HEK293 (cell line): ENCODE measurements around the gene AK3.

Source experiments
- CTCF ChIA-PET: fragments of 350-600 bp; formaldehyde crosslinking; extraction: SDS; loops from one replicate; lab custom pipeline; 2021; ENCODE audit warnings: antibody characterized with exemption; lab: Yijun Ruan, JAX
- POLR2A ChIA-PET: fragments of 300-600 bp; formaldehyde crosslinking; extraction: SDS; loops from one replicate; lab custom pipeline; 2020; ENCODE audit warnings: antibody characterized with exemption, inconsistent platforms; lab: Yijun Ruan, JAX
- H3K27ac ChIP-seq: fragments of 200-500 bp; sonication (Bioruptor generic); 2 replicates; pipeline ENCODE4 v1.5.1; 2014; ENCODE audit warnings: low read depth, low read length, control low read depth, inconsistent platforms; ENCODE audit errors: extremely low read depth
- H3K36me3 ChIP-seq, 2 experiments: fragments of 200-500 bp in 1 of 2; sonication (Bioruptor generic) in 1 of 2; 1 replicate in 1 of 2; 2 replicates in 1 of 2; pipeline ENCODE4 v1.5.1; 2014 to 2017; ENCODE audit warnings: inconsistent platforms in 2 of 2, low read length in 2 of 2; ENCODE audit not compliant: control insufficient read depth in 2 of 2, insufficient read depth in 1 of 2
- H3K4me1 ChIP-seq: fragments of 200-500 bp; sonication (Bioruptor generic); 2 replicates; pipeline ENCODE4 v1.5.1; 2014; ENCODE audit warnings: mild to moderate bottlenecking, low read length, inconsistent platforms; ENCODE audit not compliant: control insufficient read depth, insufficient read depth
- H3K4me3 ChIP-seq: 2 replicates; pipeline ENCODE4 v1.5.1; 2011; ENCODE audit warnings: low read depth, mild to moderate bottlenecking, control low read depth, low read length, moderate library complexity
- H3K9me3 ChIP-seq: fragments of 200-500 bp; sonication (Bioruptor generic); 2 replicates; pipeline ENCODE4 v1.5.1; 2014; ENCODE audit warnings: low read depth, low read length, inconsistent platforms; ENCODE audit not compliant: control insufficient read depth, insufficient read depth
- EGR2 ChIP-seq: fragments of 450-650 bp; formaldehyde crosslinking; IDR thresholded peaks from 2 replicates; pipeline ENCODE4 v1.5.1; 2016; ENCODE audit warnings: low read depth, missing biosample characterization, missing genetic modification characterization
- GLIS1 ChIP-seq: fragments of 450-650 bp; formaldehyde crosslinking; IDR thresholded peaks from 2 replicates; pipeline ENCODE4 v1.5.1; 2016; ENCODE audit warnings: missing biosample characterization, missing genetic modification characterization
- IKZF3 ChIP-seq: fragments of 450-650 bp; IDR thresholded peaks from 2 replicates; pipeline ENCODE4 v1.5.0; 2018; ENCODE audit warnings: missing biosample characterization, mild to moderate bottlenecking, missing genetic modification characterization, moderate library complexity
- OSR2 ChIP-seq: fragments of 450-650 bp; formaldehyde crosslinking; IDR thresholded peaks from 2 replicates; pipeline ENCODE4 v1.5.1; 2016; ENCODE audit warnings: missing biosample characterization, missing genetic modification characterization
- SCRT1 ChIP-seq: fragments of 450-650 bp; formaldehyde crosslinking; IDR thresholded peaks from 2 replicates; pipeline ENCODE4 v1.5.1; 2016; ENCODE audit warnings: missing biosample characterization, missing genetic modification characterization, borderline replicate concordance
- SP7 ChIP-seq: fragments of 450-650 bp; formaldehyde crosslinking; IDR thresholded peaks from 2 replicates; pipeline ENCODE4 v1.5.1; 2016; ENCODE audit warnings: missing biosample characterization, missing genetic modification characterization
- ZBTB17 ChIP-seq: fragments of 450-650 bp; formaldehyde crosslinking; IDR thresholded peaks from 2 replicates; pipeline ENCODE4 v1.5.1; 2016; ENCODE audit warnings: missing biosample characterization, missing genetic modification characterization
- ZBTB21 ChIP-seq: fragments of 450-650 bp; formaldehyde crosslinking; IDR thresholded peaks from 2 replicates; pipeline ENCODE4 v1.5.1; 2017; ENCODE audit warnings: missing biosample characterization, missing genetic modification characterization
- ZFHX2 ChIP-seq: fragments of 450-650 bp; formaldehyde crosslinking; conservative IDR thresholded peaks from 2 replicates; pipeline ENCODE4 v1.5.1; 2016; ENCODE audit warnings: missing biosample characterization, missing genetic modification characterization
- ZFP3 ChIP-seq: fragments of 450-650 bp; formaldehyde crosslinking; IDR thresholded peaks from 2 replicates; pipeline ENCODE4 v1.5.1; 2016; ENCODE audit warnings: low read depth, missing biosample characterization, missing genetic modification characterization
- ZNF132 ChIP-seq: fragments of 450-650 bp; formaldehyde crosslinking; IDR thresholded peaks from 2 replicates; pipeline ENCODE4 v1.5.1; 2017; ENCODE audit warnings: missing biosample characterization, missing genetic modification characterization, borderline replicate concordance
- ZNF184 ChIP-seq: fragments of 450-650 bp; IDR thresholded peaks from 2 replicates; pipeline ENCODE4 v1.5.1; 2018; ENCODE audit warnings: missing biosample characterization, mild to moderate bottlenecking, missing genetic modification characterization
- ZNF302 ChIP-seq: fragments of 450-650 bp; formaldehyde crosslinking; IDR thresholded peaks from 2 replicates; pipeline ENCODE4 v1.5.1; 2016; ENCODE audit warnings: missing biosample characterization, missing genetic modification characterization, low read depth
- ZNF366 ChIP-seq: fragments of 450-650 bp; formaldehyde crosslinking; conservative IDR thresholded peaks from 2 replicates; pipeline ENCODE4 v1.5.1; 2016; ENCODE audit warnings: missing biosample characterization, missing genetic modification characterization
- ZNF391 ChIP-seq: fragments of 450-650 bp; formaldehyde crosslinking; IDR thresholded peaks from 2 replicates; pipeline ENCODE4 v1.5.1; 2016; ENCODE audit warnings: low read depth, missing biosample characterization, missing genetic modification characterization, borderline replicate concordance
- ZNF433 ChIP-seq: fragments of 450-650 bp; formaldehyde crosslinking; IDR thresholded peaks from 2 replicates; pipeline ENCODE4 v1.5.1; 2016; ENCODE audit warnings: missing biosample characterization, missing genetic modification characterization, low read depth
- ZNF596 ChIP-seq: fragments of 450-650 bp; IDR thresholded peaks from 2 replicates; pipeline ENCODE4 v1.5.0; 2018; ENCODE audit warnings: missing biosample characterization, mild to moderate bottlenecking, missing genetic modification characterization, moderate library complexity
- ZNF777 ChIP-seq: fragments of 450-650 bp; formaldehyde crosslinking; IDR thresholded peaks from 2 replicates; pipeline ENCODE4 v1.5.1; 2017; ENCODE audit warnings: missing biosample characterization, missing genetic modification characterization, borderline replicate concordance
- ZNF785 ChIP-seq: fragments of 450-650 bp; formaldehyde crosslinking; IDR thresholded peaks from 2 replicates; pipeline ENCODE4 v1.5.1; 2016; ENCODE audit warnings: missing biosample characterization, missing genetic modification characterization
- TF ChIP-seq, protein P1 (sequence below): fragments of 450-650 bp; formaldehyde crosslinking; IDR thresholded peaks from 2 replicates; pipeline ENCODE4 v1.5.1; 2016; ENCODE audit warnings: missing biosample characterization, missing genetic modification characterization
- TF ChIP-seq, protein P2 (sequence below): fragments of 450-650 bp; formaldehyde crosslinking; IDR thresholded peaks from 2 replicates; pipeline ENCODE4 v1.5.1; 2016; ENCODE audit warnings: missing biosample characterization, missing genetic modification characterization
- TF ChIP-seq, protein P3 (sequence below): fragments of 450-650 bp; formaldehyde crosslinking; IDR thresholded peaks from 2 replicates; pipeline ENCODE4 v1.5.1; 2016; ENCODE audit warnings: missing biosample characterization, missing genetic modification characterization
- TF ChIP-seq, protein P4 (sequence below): fragments of 450-650 bp; formaldehyde crosslinking; IDR thresholded peaks from 2 replicates; pipeline ENCODE4 v1.5.1; 2017; ENCODE audit warnings: missing biosample characterization, missing genetic modification characterization

AK3 gene

GRCh38 chr9:4666042-4666699 lies 74.8 kb downstream of the AK3 start, which contains the start of gene SPATA6L (continued):
- TF ChIP-seq, protein P1, sequence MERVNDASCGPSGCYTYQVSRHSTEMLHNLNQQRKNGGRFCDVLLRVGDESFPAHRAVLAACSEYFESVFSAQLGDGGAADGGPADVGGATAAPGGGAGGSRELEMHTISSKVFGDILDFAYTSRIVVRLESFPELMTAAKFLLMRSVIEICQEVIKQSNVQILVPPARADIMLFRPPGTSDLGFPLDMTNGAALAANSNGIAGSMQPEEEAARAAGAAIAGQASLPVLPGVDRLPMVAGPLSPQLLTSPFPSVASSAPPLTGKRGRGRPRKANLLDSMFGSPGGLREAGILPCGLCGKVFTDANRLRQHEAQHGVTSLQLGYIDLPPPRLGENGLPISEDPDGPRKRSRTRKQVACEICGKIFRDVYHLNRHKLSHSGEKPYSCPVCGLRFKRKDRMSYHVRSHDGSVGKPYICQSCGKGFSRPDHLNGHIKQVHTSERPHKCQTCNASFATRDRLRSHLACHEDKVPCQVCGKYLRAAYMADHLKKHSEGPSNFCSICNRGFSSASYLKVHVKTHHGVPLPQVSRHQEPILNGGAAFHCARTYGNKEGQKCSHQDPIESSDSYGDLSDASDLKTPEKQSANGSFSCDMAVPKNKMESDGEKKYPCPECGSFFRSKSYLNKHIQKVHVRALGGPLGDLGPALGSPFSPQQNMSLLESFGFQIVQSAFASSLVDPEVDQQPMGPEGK = peak; percentile 78
- TF ChIP-seq ZNF433 (tag by site-specific recombination) (no peak), EGR2 (tag by site-specific recombination) (peak; percentile 89), ZFHX2 (tag by site-specific recombination) (peak; percentile 88), SP7 (0 out of 2 replicates have a peak, but pooled peaks have one; percentile 47), ZBTB17 (tag by site-specific recombination) (peak; percentile 79), ZNF366 (tag by site-specific recombination) (0 out of 2 replicates have a peak, but pooled peaks have one; percentile 26), OSR2 (tag by site-specific recombination) (no peak)
- TF ChIP-seq, protein P2, sequence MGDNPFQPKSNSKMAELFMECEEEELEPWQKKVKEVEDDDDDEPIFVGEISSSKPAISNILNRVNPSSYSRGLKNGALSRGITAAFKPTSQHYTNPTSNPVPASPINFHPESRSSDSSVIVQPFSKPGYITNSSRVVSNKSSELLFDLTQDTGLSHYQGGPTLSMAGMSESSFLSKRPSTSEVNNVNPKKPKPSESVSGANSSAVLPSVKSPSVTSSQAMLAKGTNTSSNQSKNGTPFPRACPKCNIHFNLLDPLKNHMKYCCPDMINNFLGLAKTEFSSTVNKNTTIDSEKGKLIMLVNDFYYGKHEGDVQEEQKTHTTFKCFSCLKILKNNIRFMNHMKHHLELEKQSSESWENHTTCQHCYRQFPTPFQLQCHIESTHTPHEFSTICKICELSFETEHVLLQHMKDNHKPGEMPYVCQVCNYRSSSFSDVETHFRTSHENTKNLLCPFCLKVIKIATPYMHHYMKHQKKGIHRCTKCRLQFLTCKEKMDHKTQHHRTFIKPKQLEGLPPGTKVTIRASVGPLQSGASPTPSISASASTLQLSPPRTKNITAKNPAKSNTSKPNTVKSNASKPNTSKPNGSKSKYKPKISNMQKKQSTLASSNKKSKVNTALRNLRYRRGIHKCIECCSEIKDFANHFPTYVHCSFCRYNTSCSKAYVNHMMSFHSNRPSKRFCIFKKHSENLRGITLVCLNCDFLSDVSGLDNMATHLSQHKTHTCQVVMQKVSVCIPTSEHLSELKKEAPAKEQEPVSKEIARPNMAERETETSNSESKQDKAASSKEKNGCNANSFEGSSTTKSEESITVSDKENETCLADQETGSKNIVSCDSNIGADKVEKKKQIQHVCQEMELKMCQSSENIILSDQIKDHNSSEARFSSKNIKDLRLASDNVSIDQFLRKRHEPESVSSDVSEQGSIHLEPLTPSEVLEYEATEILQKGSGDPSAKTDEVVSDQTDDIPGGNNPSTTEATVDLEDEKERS (tag by site-specific recombination) = no peak
- TF ChIP-seq, protein P3, sequence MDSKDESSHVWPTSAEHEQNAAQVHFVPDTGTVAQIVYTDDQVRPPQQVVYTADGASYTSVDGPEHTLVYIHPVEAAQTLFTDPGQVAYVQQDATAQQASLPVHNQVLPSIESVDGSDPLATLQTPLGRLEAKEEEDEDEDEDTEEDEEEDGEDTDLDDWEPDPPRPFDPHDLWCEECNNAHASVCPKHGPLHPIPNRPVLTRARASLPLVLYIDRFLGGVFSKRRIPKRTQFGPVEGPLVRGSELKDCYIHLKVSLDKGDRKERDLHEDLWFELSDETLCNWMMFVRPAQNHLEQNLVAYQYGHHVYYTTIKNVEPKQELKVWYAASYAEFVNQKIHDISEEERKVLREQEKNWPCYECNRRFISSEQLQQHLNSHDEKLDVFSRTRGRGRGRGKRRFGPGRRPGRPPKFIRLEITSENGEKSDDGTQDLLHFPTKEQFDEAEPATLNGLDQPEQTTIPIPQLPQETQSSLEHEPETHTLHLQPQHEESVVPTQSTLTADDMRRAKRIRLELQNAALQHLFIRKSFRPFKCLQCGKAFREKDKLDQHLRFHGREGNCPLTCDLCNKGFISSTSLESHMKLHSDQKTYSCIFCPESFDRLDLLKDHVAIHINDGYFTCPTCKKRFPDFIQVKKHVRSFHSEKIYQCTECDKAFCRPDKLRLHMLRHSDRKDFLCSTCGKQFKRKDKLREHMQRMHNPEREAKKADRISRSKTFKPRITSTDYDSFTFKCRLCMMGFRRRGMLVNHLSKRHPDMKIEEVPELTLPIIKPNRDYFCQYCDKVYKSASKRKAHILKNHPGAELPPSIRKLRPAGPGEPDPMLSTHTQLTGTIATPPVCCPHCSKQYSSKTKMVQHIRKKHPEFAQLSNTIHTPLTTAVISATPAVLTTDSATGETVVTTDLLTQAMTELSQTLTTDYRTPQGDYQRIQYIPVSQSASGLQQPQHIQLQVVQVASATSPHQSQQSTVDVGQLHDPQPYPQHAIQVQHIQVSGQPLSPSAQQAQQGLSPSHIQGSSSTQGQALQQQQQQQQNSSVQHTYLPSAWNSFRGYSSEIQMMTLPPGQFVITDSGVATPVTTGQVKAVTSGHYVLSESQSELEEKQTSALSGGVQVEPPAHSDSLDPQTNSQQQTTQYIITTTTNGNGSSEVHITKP (tag by site-specific recombination) = peak; percentile 50

GRCh38 chr9:4665357-4665756 lies 75.6 kb downstream of the AK3 start:
- Histone ChIP-seq H3K27ac (no peak overlapping the region), H3K4me1 (peaks cover 5% of the 10 kb centered on the region), H3K9me3 (no peaks in the 10 kb centered on the region), H3K36me3 (no peaks in the 10 kb centered on the region), H3K4me3 (no peak overlapping the region; the same call in none of the 2 replicates)
- ChIA-PET CTCF (interaction anchor here (0.7 to 1.5 kb wide), 5 partner anchors 12 to 299 kb away, joined by 3 to 7 read pairs (median 5); no protein-coding TSS in a partner anchor), POLR2A (interaction anchor here (0.6 to 2.7 kb wide), 8 partner anchors 12 to 176 kb away, joined by 3 to 20 read pairs (median 6); partner anchors contain the start of genes AK3 and CDC37L1)
- TF ChIP-seq GLIS1 (tag by site-specific recombination) (no peak), ZNF785 (tag by site-specific recombination) (no peak), SCRT1 (tag by site-specific recombination) (no peak), ZNF596 (tag by site-specific recombination) (no peak), ZNF302 (tag by site-specific recombination) (no peak), ZNF184 (tag by site-specific recombination) (no peak), ZNF391 (tag by site-specific recombination) (no peak), ZNF777 (tag by site-specific recombination) (no peak), ZFP3 (no peak), ZNF132 (tag by site-specific recombination) (no peak), ZBTB21 (peak; percentile 20; the same call in 1 of the 2 replicates), IKZF3 (no peak)
- TF ChIP-seq, protein P4, sequence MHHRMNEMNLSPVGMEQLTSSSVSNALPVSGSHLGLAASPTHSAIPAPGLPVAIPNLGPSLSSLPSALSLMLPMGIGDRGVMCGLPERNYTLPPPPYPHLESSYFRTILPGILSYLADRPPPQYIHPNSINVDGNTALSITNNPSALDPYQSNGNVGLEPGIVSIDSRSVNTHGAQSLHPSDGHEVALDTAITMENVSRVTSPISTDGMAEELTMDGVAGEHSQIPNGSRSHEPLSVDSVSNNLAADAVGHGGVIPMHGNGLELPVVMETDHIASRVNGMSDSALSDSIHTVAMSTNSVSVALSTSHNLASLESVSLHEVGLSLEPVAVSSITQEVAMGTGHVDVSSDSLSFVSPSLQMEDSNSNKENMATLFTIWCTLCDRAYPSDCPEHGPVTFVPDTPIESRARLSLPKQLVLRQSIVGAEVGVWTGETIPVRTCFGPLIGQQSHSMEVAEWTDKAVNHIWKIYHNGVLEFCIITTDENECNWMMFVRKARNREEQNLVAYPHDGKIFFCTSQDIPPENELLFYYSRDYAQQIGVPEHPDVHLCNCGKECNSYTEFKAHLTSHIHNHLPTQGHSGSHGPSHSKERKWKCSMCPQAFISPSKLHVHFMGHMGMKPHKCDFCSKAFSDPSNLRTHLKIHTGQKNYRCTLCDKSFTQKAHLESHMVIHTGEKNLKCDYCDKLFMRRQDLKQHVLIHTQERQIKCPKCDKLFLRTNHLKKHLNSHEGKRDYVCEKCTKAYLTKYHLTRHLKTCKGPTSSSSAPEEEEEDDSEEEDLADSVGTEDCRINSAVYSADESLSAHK (tag by site-specific recombination) = no peak
